GM20431 (cell line): Measurements from ENCODE around the gene CERT1.

Experiments used
- in situ Hi-C: fragments of 300-500 bp; cut with MseI, MboI; formaldehyde crosslinking; loops from one replicate; pipeline ENCODE4 v1.15.0; 2020; ENCODE audit warnings: low sequenced_read_pairs; ENCODE audit not compliant: unreplicated experiment

CERT1 gene

DNA sequence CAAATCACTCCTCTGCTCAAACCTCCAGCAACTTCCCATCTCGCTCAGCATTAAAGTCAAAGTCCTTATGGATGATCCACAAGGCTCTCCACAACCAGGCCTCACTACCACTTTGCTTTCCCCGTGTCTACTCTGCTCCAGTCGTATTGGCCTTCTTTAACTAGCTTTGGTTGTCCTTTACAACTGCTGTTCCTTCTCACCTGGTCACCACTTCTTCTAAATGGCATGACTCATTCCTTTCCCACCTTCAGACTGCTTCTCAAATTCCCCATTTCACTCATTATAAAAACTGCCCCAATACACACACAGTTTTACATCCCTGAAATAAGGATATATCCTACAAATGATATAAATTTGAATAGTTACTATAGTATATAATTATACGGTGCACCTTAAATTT lies 30.4 kb downstream of the CERT1 start:
- in situ Hi-C loops = no loop called here

DNA sequence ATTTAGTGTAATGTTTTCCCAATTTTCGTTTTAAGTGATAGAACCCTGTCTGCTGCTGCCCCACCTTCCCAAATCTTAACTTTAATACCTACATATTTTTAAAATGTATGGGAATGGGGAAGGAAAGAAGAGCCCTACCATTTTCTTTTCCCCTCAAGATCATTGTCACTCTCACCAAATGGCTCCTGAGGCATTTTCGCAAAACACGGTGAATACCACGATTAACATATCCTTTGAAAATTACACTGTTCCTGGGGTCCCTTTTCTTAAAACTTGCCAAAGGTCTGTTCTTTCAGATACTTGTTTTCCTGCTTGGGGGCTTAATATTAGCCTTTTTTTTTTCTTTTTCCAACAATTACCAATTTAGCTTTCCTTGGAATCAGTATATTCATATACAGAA lies 36.1 kb downstream of the CERT1 start:
- in situ Hi-C loops = no loop called here

DNA sequence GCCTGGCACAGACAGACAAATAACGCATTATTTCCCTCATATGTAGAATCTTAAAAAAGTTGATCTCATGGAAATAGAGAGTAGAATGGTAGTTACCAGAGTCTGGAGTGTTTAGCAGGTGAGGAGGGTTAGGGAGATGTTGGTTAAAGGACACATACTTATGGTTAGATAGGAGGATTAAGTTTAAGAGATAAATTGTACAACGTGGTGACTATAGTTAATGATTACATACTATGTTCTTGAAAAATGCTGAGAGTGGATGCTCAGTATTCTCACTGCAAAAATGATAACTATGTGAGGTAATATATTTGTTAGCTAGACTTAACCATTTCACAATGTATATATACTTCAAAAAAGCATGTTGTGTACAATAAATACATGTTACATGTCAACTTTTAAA lies 38.0 kb downstream of the CERT1 start:
- in situ Hi-C loops = no loop called here

DNA sequence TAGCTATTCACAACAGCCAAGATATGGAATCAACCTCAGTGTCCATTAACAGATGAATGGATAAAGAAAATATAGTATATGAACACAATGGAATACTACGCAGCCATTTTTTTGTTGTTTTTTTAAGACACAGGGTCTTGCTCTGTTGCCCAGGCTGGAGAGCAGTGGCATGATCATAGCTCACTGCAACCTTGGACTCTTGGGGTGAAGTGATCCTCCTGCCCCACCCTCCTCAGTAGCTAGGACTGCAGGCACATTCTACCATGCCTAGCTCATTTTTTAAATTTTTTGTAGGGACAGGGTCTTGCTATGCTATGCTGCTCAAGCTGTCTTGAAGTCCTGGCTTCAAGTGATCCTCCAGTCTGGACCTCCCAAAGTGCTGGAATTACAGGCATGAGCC lies 38.5 kb downstream of the CERT1 start:
- in situ Hi-C loops = no loop called here

DNA sequence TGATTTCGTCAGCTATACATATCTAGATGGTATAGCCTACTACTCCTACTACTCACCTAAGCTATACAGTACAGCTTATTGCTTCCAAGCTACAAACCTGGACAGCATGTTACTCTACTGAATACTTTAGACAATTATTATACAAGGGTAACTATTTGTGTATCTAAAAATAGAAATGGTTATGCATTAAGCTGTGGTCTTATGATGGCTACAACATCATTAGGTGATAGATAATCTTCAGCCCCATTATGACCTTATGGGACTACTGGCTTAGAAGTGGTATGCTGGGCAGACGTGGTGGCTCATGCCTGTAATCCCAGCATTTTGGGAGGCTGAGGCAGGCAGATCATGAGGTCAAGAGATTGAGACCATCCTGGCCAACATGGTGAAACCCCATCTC lies 40.2 kb downstream of the CERT1 start:
- in situ Hi-C loops = no loop called here

DNA sequence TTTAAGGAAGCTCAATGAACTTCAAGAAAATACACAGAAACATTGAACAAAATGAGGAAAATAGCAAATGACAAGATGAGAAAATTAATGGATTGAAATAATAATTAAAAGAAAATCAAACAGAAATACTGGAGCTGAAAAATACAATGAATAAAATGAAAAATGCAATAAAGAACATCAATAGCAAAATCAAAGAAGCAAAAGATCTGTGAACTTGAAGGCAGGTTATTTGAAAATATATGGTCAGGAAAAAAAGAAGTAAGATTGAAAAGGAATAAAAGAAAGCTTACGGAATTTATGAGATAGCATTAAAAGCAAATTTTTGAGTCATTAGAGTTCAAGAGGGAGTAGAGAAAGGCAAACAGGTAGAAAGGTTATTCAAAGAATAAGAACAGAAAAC lies 42.4 kb downstream of the CERT1 start:
- in situ Hi-C loops = no loop called here

DNA sequence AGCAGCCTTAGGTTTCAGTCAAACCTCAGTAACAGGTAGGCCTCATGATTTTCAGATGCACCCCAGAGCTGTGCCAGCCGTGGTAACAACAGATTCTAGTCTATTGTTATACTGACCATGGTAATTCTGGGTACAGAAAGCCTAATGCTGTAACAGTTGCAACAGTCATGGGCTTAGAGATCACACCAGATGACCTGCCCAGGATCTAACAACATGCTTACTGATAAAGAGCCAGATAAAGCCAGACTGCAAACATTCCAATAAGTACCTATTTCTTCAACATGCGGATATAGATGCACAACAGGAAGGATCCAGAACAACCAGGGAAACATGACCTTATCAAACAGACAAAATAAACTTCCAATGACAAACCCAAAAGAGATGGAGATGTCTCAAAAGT lies 42.8 kb downstream of the CERT1 start:
- in situ Hi-C loops = no loop called here

DNA sequence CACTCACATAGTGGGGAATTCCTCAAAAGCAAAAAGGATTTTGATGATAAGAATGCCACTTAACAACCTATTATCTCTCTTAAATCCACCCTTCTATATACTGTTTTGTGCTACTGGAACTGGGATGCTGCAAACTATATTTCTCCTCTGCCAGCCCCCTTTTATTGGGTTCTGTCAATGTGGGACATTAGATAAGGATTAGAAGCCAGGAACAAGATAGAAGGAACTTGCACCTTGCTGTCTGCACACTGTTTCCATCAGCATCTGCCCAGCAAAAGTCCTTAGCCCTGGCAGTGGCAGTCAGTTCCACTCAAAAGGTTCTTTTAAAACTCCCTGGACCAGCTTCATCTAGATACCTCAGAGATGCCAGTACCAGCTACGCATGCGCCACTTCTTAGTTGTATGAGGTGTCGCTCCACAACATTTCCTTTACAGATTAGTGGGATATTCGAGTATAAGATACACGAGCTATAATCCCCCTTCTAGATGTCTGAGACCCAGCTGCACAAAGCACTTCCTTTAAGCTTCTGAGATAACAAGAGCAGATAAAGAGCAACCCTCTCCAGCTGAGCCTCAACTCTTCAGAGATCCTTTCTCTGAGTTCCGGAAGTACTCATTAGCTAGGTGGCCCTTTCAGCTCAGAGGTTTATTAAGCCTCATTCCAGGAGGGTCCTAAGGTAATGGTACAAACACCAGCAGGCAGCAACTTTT lies 45.3 kb downstream of the CERT1 start:
- in situ Hi-C loops = no loop called here

DNA sequence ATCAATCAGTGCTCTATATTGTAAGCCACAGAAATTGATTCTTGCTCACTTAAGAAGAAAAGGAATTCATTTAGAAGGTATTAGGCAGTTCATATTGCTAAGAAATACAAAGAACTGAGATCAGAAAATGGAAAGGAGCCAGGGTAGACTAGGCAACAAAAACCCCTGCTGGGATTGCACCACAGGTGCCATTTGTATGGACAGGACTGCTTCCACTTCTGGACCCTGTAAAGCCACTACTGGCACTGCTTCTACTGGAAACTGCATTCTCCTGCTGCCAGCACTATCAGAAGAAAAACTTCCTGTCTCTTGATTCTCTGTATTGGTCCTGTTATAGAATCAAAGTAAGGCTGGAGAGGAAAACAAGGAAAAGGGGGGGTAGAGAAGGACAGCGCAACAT lies 45.9 kb downstream of the CERT1 start:
- in situ Hi-C loops = no loop called here

DNA sequence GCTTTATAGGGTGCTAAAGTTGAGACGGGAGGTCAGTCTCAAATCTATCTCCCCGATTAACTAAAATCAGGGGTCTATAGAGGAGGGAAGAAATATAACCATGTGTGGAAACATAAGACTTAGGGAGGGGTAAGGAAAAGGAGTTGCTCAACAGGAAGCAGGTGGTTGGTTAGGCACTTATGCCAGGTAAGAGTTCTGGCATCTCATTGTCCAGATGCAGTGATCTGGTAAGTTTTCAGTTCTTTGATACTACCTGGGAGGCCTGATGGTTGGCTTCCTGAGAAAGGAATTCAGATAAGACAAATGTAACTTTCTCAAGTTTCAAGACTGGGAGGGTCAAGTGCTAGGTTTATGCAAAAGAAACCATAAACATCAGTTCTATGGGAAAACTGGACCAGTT lies 47.7 kb downstream of the CERT1 start:
- in situ Hi-C loops = no loop called here

DNA sequence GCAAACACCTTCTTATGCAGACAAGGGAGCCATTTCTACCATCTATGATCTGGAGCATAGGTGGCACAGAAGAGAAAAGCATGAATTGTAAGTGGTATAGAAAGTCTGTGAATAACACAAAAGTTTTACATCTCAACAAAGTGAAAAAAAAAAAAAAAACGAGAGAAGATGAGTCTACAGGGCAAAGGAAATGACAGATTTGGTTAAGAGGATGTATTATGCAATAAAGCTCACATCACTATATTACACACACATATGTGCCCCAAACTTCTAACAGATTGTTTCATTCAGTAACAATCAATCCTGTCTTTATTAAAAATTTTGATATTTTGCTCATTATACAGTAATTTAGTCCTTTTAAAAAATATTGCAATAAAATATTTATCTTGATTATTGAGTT lies 49.8 kb downstream of the CERT1 start:
- in situ Hi-C loops = no loop called here

DNA sequence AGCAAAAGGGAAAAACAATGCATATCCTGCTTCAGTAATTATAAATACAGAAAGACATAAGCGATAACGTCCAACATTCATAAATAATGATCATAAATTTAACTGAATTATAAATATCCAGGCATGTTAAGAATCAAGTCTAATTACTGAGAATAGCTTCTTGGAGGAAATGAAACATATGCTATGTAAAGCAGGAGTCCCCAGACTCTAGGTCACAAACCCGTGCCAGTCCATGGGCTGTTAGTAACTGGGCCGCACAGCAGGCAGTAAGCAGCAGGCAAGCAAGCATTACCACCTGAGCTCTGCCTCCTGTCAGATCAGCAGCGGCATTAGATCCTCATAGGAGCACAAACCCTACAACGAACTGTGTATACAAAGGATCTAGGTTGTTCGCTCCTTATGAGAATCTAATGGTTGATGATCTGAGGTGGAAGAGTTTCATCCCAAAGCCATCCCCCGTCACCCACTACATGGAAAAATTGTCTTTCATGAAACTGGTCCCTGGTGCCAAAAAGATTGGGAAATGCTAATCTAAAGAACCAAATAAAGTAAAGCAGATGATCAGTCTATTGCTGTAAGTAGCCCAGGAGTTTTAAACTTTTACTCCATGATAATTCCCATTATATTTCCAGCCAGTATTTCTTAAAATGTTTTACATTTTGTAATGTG lies 50.4 kb downstream of the CERT1 start:
- in situ Hi-C loops = no loop called here

DNA sequence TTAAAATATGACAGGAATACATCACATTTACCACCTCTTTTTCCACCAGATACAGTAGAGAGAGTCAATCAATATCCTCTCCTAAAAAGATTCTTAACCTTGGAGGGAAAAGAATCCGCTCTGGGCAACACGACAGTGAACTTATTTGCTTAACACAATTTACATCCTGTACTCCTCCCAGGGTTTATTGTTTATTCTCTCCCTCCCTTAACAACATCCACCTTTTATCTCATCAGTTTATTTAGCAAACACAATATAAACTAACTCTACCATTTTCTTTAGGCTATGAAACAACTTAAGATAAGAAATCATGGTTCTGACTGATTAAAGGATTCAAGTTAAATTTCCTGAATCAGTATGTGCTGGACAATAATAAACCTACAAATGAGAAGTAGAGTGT lies 50.9 kb downstream of the CERT1 start:
- in situ Hi-C loops = no loop called here

DNA sequence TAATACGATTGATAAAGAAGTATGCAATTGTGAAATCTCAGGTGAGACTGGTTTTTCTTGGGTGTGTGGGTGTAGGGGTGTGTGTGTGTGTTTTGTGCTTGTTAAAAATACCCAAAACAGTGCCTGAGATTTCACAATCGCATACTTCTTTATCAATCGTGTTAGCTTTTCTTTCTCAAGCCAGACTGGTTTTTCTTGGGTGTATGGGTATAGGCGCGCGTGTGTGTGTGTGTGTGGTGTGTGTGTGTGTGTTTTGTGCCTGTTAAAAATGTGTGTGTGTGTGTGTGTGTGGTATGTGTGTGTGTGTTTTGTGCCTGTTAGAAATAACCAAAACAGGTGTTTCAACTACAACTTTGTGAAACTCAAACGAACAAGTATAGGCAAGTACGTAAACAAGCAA lies 53.7 kb downstream of the CERT1 start:
- in situ Hi-C loops = no loop called here

DNA sequence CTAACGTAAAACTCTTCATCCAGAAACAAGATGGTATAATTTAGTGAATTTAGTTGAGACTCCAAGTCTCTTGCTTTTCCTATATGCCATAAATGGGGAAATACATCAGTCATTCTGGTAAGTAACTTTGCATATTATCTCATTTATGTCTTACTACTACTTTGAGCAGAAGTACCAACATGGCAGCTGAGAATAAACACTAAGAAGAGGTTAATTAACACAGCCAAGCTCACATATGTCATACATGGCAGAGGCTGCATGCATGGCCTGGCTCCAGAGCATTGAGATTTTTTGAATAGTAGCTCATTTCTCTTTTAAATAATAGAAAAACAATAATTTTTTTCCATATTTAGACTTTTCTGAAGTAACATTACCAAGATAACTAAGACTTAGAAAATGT lies 54.3 kb downstream of the CERT1 start:
- in situ Hi-C loops = no loop called here

DNA sequence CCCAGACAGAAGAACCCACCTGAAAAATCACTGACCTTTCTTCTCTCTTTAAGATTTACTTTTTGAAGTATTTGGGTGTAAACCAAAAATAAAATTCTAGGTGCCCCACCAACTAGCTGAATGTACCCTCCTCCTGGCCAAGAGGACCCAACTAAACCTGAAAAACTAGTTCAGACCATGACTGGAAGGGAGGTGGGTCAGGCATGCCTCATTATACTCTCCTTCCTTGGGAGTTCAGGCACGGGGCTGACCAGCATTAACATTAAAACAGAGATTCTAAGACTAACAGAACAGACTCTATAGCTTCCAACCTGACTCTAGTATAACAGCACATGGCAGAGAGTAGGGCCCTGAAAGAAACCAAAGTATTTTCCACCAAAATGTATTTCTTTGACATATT lies 61.4 kb downstream of the CERT1 start:
- in situ Hi-C loops = no loop called here

DNA sequence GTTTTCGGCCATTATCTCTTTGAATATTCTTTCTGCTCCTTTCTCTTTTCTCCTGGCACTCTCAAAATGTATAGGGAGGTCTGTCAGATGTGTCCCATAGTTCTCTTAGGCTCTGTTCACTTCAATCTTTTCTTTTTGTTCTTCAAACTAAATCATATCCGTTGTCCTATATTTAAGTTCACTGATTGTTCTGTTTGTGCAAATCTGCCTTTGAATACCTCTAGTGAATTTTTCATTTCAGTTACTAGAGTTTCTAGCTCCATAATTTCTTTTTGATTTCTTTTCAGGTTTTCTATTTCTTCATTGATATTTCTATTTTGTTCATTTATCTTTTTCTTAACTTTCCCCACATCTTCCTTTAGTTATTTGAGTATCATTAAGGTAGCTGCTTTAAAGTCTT lies 65.4 kb downstream of the CERT1 start:
- in situ Hi-C loops = no loop called here

DNA sequence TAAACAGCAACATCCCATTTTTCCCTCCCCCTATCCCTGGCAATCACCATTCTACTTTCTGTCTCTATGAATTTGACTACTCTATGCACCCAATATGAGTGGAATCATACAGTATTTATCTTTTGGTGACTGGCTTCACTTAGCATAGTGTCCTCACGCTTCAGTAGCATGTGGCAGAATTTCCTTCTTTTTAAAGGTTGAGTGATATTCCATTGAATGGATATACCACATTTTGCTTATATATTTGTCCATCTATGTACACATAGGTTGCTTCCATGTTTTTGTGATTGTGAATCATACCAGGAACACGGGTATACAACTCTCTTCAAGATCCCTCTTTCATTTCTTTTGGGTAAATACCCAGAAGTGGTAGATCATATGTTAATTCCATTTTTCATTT lies 69.9 kb downstream of the CERT1 start:
- in situ Hi-C loops = no loop called here

DNA sequence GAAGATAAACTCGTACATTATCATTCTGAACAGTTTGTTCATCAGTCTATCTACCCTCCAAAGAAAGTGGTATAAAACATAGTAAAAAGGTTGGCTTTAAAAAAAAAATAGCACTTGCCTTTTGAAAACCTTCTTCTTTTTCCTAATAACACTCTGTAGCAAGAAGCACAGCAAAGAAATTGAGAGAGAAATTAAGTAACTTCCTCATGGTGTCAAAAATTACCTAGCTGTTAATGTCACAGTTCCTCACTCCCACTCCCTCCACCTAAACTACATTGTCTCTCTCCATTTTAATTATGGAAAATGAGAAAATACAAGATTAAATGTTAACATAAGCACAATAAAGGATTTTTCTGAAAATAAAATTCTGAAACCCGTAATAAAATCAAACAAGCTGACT lies 72.2 kb downstream of the CERT1 start:
- in situ Hi-C loops = no loop called here

DNA sequence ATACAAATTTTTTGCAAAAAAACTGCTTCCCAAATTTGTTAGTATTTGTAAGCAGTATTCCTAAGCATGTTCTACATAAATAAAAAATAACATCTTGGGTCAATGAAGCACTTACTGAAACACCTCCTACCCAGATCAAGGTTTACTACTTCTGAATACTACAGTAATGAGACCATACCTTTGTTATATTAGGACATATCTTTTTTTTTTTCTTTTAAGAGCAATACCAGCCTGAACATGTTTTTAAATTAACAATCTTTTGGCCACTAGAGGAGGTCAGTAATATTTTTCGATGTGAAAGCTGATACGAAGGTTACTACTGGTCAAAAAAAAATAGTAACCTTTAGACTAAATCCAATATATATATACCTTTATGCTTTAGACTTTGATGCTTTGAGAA lies 72.7 kb downstream of the CERT1 start:
- in situ Hi-C loops = no loop called here

DNA sequence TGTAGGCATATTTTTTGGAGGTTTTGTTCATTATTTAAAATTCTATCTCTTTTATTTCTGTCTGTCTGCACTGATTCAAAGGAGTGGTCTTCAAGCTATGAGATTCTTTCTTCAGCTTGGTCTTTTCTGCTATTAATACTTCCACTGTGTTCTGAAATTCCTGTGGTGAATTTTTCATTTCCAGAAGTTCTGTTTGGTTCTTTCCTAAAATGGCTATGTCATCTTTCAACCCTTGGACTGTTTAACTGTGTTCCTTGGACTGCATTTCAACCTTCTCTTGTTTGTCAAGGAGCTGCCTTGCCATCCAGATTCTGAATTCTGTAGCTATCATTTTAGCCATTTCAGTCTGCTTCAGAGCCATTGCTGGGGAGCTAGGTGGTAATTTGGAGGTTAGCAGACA lies 76.3 kb downstream of the CERT1 start:
- in situ Hi-C loops = no loop called here

DNA sequence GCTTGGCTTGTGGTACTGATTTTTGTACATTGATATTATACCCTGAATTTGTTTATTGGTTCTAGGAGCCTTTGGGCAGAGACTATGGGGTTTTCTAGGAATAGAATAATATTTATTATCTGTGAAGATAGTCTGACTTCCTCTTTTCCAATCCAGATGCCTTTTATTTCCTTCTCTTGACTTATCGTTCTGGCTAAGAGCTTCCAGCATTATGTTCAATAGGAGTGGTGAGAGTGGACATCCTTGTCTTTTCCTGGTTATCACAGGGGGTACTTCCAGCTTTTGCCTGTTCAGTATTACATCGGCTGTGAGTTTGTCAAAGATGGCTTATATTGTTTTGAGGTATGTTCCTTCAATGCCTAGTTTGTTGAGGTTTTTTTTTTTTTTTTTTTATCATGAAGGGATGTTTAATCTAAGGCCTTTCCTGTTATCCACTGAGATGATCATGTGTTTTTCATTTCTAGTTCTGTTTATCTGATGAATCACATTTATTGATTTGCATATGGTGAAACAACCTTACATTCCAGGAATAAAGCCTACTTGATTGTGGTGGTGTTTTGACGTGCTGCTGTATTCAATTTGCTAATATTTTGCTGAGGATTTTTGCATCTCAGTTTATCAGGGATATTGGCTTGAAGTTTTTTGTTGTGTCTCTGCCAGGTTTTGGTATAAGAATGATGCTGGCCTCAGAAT lies 77.5 kb downstream of the CERT1 start:
- in situ Hi-C loops = no loop called here
